HL-60 (cell line): ENCODE measurements around the gene IFIT3.

Experiments used
- DNase-seq, 2 experiments: peaks; one replicate each; pipeline ENCODE4 v3.0.0-alpha.2; 2010 to 2020; ENCODE audit warnings: low read depth in 1 of 2, low spot score in 1 of 2
- H3K27ac ChIP-seq: fragments of 250-450 bp; sonication (Bioruptor Pico); replicated peaks from 2 replicates; pipeline ENCODE4 v1.5.1; 2020; ENCODE audit warnings: mild to moderate bottlenecking, moderate library complexity
- H3K27me3 ChIP-seq: fragments of 250-450 bp; sonication (Bioruptor Pico); 2 replicates; pipeline ENCODE4 v1.5.1; 2021; ENCODE audit warnings: mild to moderate bottlenecking, moderate library complexity; ENCODE audit not compliant: insufficient read depth, poor library complexity, severe bottlenecking
- H3K4me3 ChIP-seq: replicated peaks from 2 replicates; pipeline ENCODE4 v1.5.1; 2011; ENCODE audit warnings: mild to moderate bottlenecking, control low read depth, low read length; ENCODE audit not compliant: insufficient read depth
- CTCF ChIP-seq: IDR thresholded peaks from one replicate; pipeline ENCODE4 v1.5.1; 2011; ENCODE audit warnings: low read length, control low read depth, inconsistent platforms; ENCODE audit not compliant: insufficient read depth
- GABPA ChIP-seq: IDR thresholded peaks from 2 replicates; pipeline ENCODE4 v1.6.1; 2012; ENCODE audit warnings: low read depth
- POLR2AphosphoS5 ChIP-seq: IDR thresholded peaks from 2 replicates; pipeline ENCODE4 v1.6.1; 2012; ENCODE audit warnings: low read depth
- REST ChIP-seq: IDR thresholded peaks from 2 replicates; pipeline ENCODE4 v1.6.1; 2012; ENCODE audit warnings: low read depth; ENCODE audit not compliant: insufficient replicate concordance
- SPI1 ChIP-seq: IDR thresholded peaks from 2 replicates; pipeline ENCODE4 v1.6.1; 2012; ENCODE audit warnings: low read depth, mild to moderate bottlenecking, borderline replicate concordance

The IFIT3 gene

GRCh38 chr10:89279421-89279869 is 48.4 kb upstream of the IFIT3 start:
- Histone ChIP-seq H3K4me3 (no peak overlapping the region), H3K27ac (no peak overlapping the region), H3K27me3 (no peaks in the 10 kb centered on the region)
- no peak for DNase-seq
- TF ChIP-seq CTCF (no peak), GABPA (no peak), SPI1 (no peak), POLR2AphosphoS5 (no peak), REST (no peak)

- no peak overlapping the region for H3K4me3 ChIP-seq
- H3K27me3 ChIP-seq, result no peaks in the 10 kb centered on the region
- DNase-seq, result no peak
- H3K27ac ChIP-seq, result no peak overlapping the region
- TF ChIP-seq POLR2AphosphoS5 (no peak), REST (no peak), CTCF (no peak), SPI1 (no peak), GABPA (no peak)
These were observed 47.3 kb upstream of the IFIT3 start for GRCh38 chr10:89280508-89280907.

GRCh38 chr10:89281606-89282395 is 46.0 kb upstream of the IFIT3 start:
- TF ChIP-seq REST, result no peak
- TF ChIP-seq CTCF, result no peak
- TF ChIP-seq SPI1, result no peak
- H3K27me3 ChIP-seq, result no peaks in the 10 kb centered on the region
- H3K4me3 ChIP-seq, result no peak overlapping the region
- no peak overlapping the region for H3K27ac ChIP-seq
- DNase-seq, result no peak
